Colonic mucosa (tissue), 4 donors: ENCODE data around the gene MNAT1. TPM values are rescaled to one million over a fixed set of nuclear protein-coding genes. Genes with fewer than 3 reads are reported as not detected.

Experiments
- DNase-seq: peaks from one replicate; pipeline ENCODE4 v3.0.0-alpha.2; 2020
- H3K27ac ChIP-seq: fragments of 200-600 bp; one replicate; pipeline ENCODE4 v1.8.0; 2021
- H3K27me3 ChIP-seq: fragments of 200-600 bp; one replicate; pipeline ENCODE4 v1.8.0; 2021
- H3K36me3 ChIP-seq: fragments of 200-600 bp; one replicate; pipeline ENCODE4 v1.8.0; 2021
- H3K4me1 ChIP-seq: fragments of 200-600 bp; one replicate; pipeline ENCODE4 v1.8.0; 2021; ENCODE audit warnings: mild to moderate bottlenecking
- H3K4me3 ChIP-seq: fragments of 200-600 bp; one replicate; pipeline ENCODE4 v1.8.0; 2021
- H3K9ac ChIP-seq, 2 donors: one replicate each; pipeline ENCODE4 v1.7.0; 2013; ENCODE audit warnings: control low read depth in 2 of 2, low read depth in 2 of 2, low read length in 2 of 2
- H3K9me3 ChIP-seq: fragments of 200-600 bp; one replicate; pipeline ENCODE4 v1.8.0; 2021
- CTCF ChIP-seq: fragments of 200-600 bp; IDR thresholded peaks from one replicate; pipeline ENCODE4 v1.8.0; 2022; ENCODE audit warnings: antibody characterized with exemption, mild to moderate bottlenecking
- intact Hi-C: fragments of 100-400 bp; cut with DNase I; formaldehyde crosslinking; loops from one replicate; pipeline ENCODE4 v1.14.1; 2022
- total RNA-seq, 2 donors: library from RNA; stranded (reverse); fragmentation: NEBNext Ultra II Directional in 1 of 2; extraction: Animal tissue kit (Norgen Biotek cat#: 25700) in 1 of 2; gene quantifications; one replicate each; pipeline ENCODE4 v1.2.1, GENCODE V29; 2021
- donor health status: healthy.
- donor health status: DM: no; HTN: no; CAD: no.
- donor health status: DM: no; HTN: no; CAD: no.

MNAT1 gene
- total RNA-seq, 2 donors from 2014 or later, result 14.5 to 15.4 TPM

GRCh38 chr14:60760644-60761364, 26.2 kb downstream of the MNAT1 start:
- Histone ChIP-seq H3K27ac (no peak overlapping the region), H3K9me3 (no peaks in the 10 kb centered on the region), H3K36me3 (no peaks in the 10 kb centered on the region), H3K4me1 (no peaks in the 10 kb centered on the region), H3K9ac (no peak overlapping the region), H3K27me3 (no peaks in the 10 kb centered on the region), H3K4me3 (no peak overlapping the region)
- no peak for DNase-seq
- TF ChIP-seq CTCF, result no peak
- intact Hi-C loops, result no loop called here

GRCh38 chr14:60768602-60769001, 34.0 kb downstream of the MNAT1 start:
- H3K36me3 ChIP-seq, result no peaks in the 10 kb centered on the region
- intact Hi-C loops, result no loop called here
- H3K4me3 ChIP-seq, result no peak overlapping the region
- no peak overlapping the region for H3K9ac ChIP-seq
- no peaks in the 10 kb centered on the region for H3K27me3 ChIP-seq
- no peak for DNase-seq
- H3K4me1 ChIP-seq, result no peaks in the 10 kb centered on the region
- TF ChIP-seq CTCF, result no peak
- no peaks in the 10 kb centered on the region for H3K9me3 ChIP-seq
- H3K27ac ChIP-seq, result no peak overlapping the region

DNA sequence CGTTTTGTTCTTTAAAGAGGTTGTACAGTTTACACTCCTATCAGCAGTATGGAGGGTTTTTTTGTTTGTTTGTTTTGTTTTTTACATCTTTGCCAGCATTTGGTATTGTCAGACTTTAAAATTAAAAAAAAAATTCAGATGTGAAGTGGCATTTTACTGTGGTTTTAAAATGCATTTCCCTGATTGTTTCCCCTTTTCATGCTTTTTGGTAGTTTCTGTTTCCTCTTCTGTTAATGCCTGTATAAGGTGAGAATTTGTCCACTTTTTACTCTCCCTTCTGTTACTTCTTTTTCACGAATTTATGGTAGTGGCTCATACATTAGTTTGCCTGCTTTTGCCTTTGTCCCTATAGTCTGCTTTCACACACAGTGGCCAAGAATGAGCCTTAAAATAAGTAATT, 36.6 kb downstream of the MNAT1 start:
- H3K9ac ChIP-seq, result no peak overlapping the region
- TF ChIP-seq CTCF, result no peak
- no peaks in the 10 kb centered on the region for H3K9me3 ChIP-seq
- intact Hi-C loops, result no loop called here
- no peaks in the 10 kb centered on the region for H3K36me3 ChIP-seq
- H3K4me3 ChIP-seq, result no peak overlapping the region
- no peak for DNase-seq
- no peaks in the 10 kb centered on the region for H3K4me1 ChIP-seq
- no peaks in the 10 kb centered on the region for H3K27me3 ChIP-seq
- H3K27ac ChIP-seq, result no peak overlapping the region

DNA sequence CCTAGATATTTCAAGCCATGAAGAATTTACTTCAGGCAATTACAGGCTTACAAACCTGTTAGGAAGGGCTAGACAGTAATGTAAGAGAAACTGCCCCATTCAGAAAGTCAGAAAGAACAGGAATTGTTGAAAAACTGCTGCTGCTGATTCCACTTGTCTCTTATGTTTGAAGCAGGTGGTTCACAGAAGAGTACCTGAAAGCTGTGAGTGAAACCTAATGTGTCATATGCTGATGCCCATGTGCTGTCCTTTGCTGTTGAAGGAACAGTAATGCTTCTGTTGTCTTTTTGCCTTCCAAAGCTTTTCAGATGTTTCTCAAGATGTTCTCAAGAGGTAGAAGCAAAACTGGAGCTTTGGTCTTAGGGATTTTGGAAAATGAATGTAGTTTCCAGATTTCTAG, 39.0 kb downstream of the MNAT1 start:
- H3K27ac ChIP-seq, result no peak overlapping the region
- H3K9ac ChIP-seq, result no peak overlapping the region
- no peaks in the 10 kb centered on the region for H3K9me3 ChIP-seq
- H3K36me3 ChIP-seq, result no peaks in the 10 kb centered on the region
- no peak overlapping the region for H3K4me3 ChIP-seq
- H3K4me1 ChIP-seq, result no peaks in the 10 kb centered on the region
- no peak for TF ChIP-seq CTCF
- intact Hi-C loops, result no loop called here
- no peak for DNase-seq
- H3K27me3 ChIP-seq, result no peaks in the 10 kb centered on the region

DNA sequence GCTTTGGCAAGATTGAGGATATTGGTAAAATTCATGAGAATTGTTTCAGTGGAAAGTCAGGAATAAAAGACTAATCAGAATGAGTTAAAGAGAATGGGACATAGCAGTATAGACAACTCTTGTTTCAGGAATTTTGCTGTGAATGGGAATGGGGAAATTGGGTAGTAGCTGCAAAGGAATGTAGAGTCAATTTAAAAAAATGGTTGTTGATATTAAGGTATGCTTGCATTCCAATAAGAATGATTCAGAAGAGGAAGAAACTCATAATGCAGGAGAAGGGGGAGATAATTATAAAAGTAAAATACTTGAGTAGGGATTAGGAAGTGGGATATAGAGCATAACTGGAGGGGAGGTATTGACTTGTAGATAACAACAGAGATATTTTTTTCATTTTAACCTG, 40.7 kb downstream of the MNAT1 start:
- TF ChIP-seq CTCF, result no peak
- no peak overlapping the region for H3K4me3 ChIP-seq
- H3K9me3 ChIP-seq, result no peaks in the 10 kb centered on the region
- no peaks in the 10 kb centered on the region for H3K27me3 ChIP-seq
- intact Hi-C loops, result no loop called here
- H3K36me3 ChIP-seq, result no peaks in the 10 kb centered on the region
- H3K27ac ChIP-seq, result no peak overlapping the region
- H3K4me1 ChIP-seq, result no peaks in the 10 kb centered on the region
- DNase-seq, result no peak
- no peak overlapping the region for H3K9ac ChIP-seq
